WI38 (cell line): ENCODE data around the gene PHACTR3.
A peak's percentile ranks its signal among the peaks of the same experiment; 100 is the strongest.

Experiments
- H3K4me3 ChIP-seq: 2 replicates; pipeline ENCODE4 v1.5.1; 2011; ENCODE audit warnings: low read depth, mild to moderate bottlenecking, control low read depth, low read length
- CTCF ChIP-seq: IDR thresholded peaks from 2 replicates; pipeline ENCODE4 v1.5.1; 2012; ENCODE audit warnings: low read depth, mild to moderate bottlenecking, control low read depth, low read length

The PHACTR3 gene

GRCh38 chr20:59777814-59778575 lies 173.7 kb downstream of the PHACTR3 start:
- TF ChIP-seq CTCF = no peak

GRCh38 chr20:59778615-59779200 lies 174.4 kb downstream of the PHACTR3 start:
- no peak overlapping the region for H3K4me3 ChIP-seq
- no peak for TF ChIP-seq CTCF

More at GRCh38 chr20:59777814-59778575, 173.7 kb downstream of the PHACTR3 start:
- H3K4me3 ChIP-seq = no peak overlapping the region

GRCh38 chr20:59779656-59780380 lies 175.5 kb downstream of the PHACTR3 start:
- no peak overlapping the region for H3K4me3 ChIP-seq
- no peak for TF ChIP-seq CTCF

- TF ChIP-seq CTCF = no peak
- H3K4me3 ChIP-seq = no peak overlapping the region
Measured at GRCh38 chr20:59780494-59781185, 176.3 kb downstream of the PHACTR3 start.

- no peak overlapping the region for H3K4me3 ChIP-seq
Measured at GRCh38 chr20:59781226-59781625, 176.9 kb downstream of the PHACTR3 start.

GRCh38 chr20:59782986-59783640 lies 178.8 kb downstream of the PHACTR3 start:
- no peak overlapping the region for H3K4me3 ChIP-seq
- TF ChIP-seq CTCF = peak; percentile 44

More at GRCh38 chr20:59781226-59781625, 176.9 kb downstream of the PHACTR3 start:
- TF ChIP-seq CTCF = no peak
